GM10248 (cell line): ENCODE measurements around the gene NCBP3.

Source experiments
- CTCF ChIA-PET: fragments of 300-600 bp; sonication (Branson Sonifier 250); formaldehyde crosslinking; extraction: SDS; loops from one replicate; lab custom pipeline; 2021; ENCODE audit warnings: antibody characterized with exemption; lab: Yijun Ruan, JAX
- POLR2A ChIA-PET: fragments of 350-650 bp; sonication (Branson Sonifier 250); formaldehyde crosslinking; extraction: SDS; loops from one replicate; lab custom pipeline; 2020; ENCODE audit warnings: antibody characterized with exemption; lab: Yijun Ruan, JAX
- DNase-seq: peaks from one replicate; pipeline ENCODE4 v3.0.0; 2012; ENCODE audit errors: extremely low spot score
- TF ChIP-seq, protein P1 (sequence below): IDR thresholded peaks from 2 replicates; pipeline ENCODE4 v1.5.1; 2012; ENCODE audit warnings: mild to moderate bottlenecking, low read depth; ENCODE audit errors: extremely low read depth, missing control alignments, control extremely low read depth

NCBP3 gene

DNA sequence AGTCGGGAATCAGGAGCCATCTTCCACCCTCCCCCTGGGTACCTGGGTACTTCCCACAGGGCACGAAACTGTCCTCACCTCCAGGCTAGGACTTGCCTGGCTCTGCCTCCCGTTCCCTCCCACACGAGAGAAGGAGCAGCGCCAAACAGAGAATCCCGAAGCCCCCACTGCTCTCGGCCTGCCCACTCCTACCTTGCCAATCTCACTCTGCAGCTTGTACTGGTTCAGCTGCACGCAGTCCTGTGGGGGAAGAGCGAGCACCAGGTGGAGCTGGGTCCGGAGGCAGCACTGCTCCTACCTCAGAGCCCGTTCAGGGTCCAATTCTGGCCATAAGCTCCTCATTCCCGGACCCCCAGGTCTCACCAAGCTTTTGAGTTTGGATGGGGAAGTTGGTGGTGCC, 38.1 kb upstream of the NCBP3 start:
- CTCF ChIA-PET: interaction anchor here (1.5 to 4.3 kb wide), 5 partner anchors 16 to 41 kb away, joined by 4 to 21 read pairs (median 5); partner anchors contain the start of gene NCBP3
- no peak for DNase-seq
- TF ChIP-seq, protein P1, sequence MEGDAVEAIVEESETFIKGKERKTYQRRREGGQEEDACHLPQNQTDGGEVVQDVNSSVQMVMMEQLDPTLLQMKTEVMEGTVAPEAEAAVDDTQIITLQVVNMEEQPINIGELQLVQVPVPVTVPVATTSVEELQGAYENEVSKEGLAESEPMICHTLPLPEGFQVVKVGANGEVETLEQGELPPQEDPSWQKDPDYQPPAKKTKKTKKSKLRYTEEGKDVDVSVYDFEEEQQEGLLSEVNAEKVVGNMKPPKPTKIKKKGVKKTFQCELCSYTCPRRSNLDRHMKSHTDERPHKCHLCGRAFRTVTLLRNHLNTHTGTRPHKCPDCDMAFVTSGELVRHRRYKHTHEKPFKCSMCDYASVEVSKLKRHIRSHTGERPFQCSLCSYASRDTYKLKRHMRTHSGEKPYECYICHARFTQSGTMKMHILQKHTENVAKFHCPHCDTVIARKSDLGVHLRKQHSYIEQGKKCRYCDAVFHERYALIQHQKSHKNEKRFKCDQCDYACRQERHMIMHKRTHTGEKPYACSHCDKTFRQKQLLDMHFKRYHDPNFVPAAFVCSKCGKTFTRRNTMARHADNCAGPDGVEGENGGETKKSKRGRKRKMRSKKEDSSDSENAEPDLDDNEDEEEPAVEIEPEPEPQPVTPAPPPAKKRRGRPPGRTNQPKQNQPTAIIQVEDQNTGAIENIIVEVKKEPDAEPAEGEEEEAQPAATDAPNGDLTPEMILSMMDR: no peak
- POLR2A ChIA-PET: no interaction called here

DNA sequence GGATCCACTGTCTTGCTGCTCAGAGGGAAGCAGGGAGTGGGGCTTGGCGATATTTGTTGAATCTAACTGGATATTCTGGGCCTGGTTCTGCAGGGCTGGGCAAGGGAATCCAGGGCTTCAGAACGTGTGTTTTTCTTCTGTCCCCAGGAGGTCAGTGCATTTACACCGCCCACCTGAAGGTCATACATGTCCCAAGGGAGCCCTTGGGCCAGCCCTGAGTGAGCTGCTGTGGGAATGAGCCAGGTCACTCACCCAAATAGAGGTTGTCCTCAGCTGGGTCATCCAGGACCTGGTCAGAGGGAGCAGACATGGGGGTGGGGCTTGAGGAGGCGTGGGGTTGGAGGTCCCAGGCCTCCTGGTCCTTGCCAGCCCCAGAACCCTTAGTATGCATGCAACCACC, 36.2 kb upstream of the NCBP3 start:
- DNase-seq: no peak
- TF ChIP-seq, protein P1: no peak
- ChIA-PET POLR2A (no interaction called here), CTCF (interaction anchor here (1.7 to 4.3 kb wide), 3 partner anchors 18 to 31 kb away, joined by 4 to 21 read pairs (median 9); no protein-coding TSS in a partner anchor)

DNA sequence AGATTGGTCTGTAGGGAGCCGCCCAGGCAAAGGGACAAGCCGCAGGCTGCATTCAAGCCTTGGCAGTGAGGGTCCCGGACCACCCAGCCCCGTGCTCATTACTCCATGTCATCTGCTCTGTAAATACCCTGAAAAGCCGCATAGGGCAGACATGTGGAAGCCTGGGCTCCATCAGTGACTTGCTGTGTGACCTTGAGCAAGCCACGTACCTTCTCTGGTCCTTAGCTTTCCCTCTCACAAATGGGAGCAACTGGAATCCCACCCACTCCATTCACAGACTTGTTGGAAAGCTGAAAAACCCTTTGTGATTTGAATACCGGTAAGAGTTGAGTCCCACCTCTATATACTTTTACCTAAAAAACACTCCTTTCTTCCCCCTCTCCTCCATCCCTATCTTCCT, 34.9 kb upstream of the NCBP3 start:
- ChIA-PET POLR2A (no interaction called here), CTCF (interaction anchor here (1.2 kb wide), 1 partner anchor 33 kb away, joined by 3 read pairs; no protein-coding TSS in a partner anchor)
- DNase-seq: no peak
- TF ChIP-seq, protein P1: no peak

DNA sequence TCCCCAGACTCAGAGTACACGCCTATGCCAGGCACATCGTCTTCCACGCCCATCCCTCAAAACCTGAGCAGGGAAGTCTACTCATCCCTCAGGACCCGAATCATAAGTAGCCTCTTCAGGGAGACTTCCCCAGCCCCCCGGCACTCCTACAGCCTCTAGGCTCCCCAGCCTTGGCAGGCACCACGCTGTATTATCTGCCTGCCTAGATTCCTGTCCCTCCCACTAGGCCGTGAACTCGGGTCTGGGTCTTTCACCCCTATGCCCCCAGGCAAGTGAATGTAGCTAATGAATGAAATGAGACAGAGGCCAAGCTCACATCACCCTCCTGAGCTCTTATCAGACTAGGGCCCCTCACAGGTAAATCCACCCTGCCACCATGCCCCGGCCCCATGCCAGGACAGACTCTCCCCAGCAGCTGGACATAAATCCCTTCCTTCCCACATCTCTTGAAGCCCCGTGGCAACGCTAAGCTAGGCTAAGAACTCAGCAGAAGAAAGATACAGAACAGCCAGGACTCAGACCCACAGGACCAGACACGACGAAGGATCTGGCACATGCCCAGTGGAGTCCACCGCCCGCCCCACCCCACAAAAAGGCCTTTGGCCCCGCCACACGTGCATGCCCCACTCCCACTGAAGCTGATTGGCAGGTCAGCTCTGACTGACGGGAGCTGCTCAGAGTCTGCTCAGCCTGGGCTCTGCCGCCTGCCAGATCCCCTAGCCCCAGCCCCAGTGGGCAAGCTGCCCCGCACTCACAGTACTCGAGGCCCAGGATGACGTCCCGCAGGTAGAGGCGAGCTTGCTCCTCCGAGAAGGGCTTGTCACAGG, 33.8 kb upstream of the NCBP3 start:
- TF ChIP-seq, protein P1: no peak
- ChIA-PET CTCF (interaction anchor here (1.0 to 2.5 kb wide), 5 partner anchors 14 to 34 kb away, joined by 3 to 12 read pairs (median 3); partner anchors contain the start of gene CAMKK1), POLR2A (no interaction called here)
- no peak for DNase-seq

DNA sequence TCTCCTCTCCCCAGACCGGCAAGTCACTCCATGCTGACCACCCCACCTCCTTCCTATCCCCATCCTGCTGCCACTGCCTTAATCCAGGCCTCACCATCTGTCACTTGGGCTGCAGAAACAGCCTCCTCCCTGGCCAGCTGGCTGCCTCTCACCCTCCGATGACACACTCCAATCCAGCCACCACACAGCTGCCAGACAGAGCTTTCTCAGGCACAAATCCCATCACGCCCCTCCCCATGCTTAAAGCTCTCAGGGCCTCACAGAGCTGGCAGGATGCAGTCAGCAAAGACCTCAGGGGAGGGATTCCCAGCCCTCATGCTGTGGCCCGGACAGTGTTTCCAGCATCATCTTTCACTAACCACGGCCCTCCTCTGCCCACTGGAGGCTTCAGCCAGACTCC, 33.1 kb upstream of the NCBP3 start:
- CTCF ChIA-PET: interaction anchor here (0.8 to 2.5 kb wide), 7 partner anchors 10 to 35 kb away, joined by 3 to 12 read pairs (median 3); partner anchors contain the start of gene CAMKK1
- POLR2A ChIA-PET: no interaction called here
- TF ChIP-seq, protein P1: no peak
- DNase-seq: no peak

DNA sequence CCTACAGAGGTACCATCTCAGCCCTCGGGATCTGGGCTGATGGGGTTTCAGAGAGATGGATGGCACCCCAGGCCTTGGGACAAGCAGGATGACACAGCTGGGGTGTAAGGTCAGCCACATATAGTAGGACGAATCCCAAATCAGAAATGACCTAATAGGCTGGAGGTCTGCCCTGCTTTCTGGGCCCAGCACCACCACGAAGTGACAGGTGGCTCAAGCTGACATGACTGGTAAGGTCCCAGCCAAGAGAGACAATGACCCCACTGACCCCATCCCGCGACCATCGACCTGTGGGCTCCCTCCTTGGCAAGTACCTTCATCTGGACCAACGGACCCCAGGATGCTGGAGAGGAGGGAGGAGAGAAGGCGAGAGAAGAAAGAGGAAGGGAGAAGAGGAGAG, 31.2 kb upstream of the NCBP3 start:
- CTCF ChIA-PET: interaction anchor here (0.9 kb wide), 1 partner anchor 205 kb away, joined by 3 read pairs; no protein-coding TSS in a partner anchor
- no peak for DNase-seq

More for the DNA sequence above, 31.2 kb upstream of the NCBP3 start:
- TF ChIP-seq, protein P1: no peak
- POLR2A ChIA-PET: no interaction called here
